Jurkat, Clone E6-1 (cell line): ENCODE data around the gene TMED9. TPM values are rescaled to one million over a fixed set of nuclear protein-coding genes. Genes with fewer than 3 reads are reported as not detected.
"Not testable (repeated sequence)": the region's sequence is repeated elsewhere in the genome, so short reads cannot be mapped to it uniquely, and the experiment has no call there.

Source experiments
- DNase-seq: peaks from one replicate; pipeline ENCODE4 v3.0.0-alpha.2; 2011; ENCODE audit warnings: low read depth, low spot score
- H3K4me3 ChIP-seq: 2 replicates; pipeline ENCODE4 v1.5.1; 2011; ENCODE audit warnings: mild to moderate bottlenecking, low read length, control low read depth, moderate library complexity
- polyA plus RNA-seq: library from polyadenylated mRNA; unstranded; fragments of >200 nt; gene quantifications from one replicate; pipeline ENCODE4 v1.2.1, GENCODE V29; 2012; ENCODE audit warnings: missing spikeins; ENCODE audit not compliant: insufficient read length, insufficient read depth

TMED9 gene
- 112 TPM for polyA plus RNA-seq

DNA sequence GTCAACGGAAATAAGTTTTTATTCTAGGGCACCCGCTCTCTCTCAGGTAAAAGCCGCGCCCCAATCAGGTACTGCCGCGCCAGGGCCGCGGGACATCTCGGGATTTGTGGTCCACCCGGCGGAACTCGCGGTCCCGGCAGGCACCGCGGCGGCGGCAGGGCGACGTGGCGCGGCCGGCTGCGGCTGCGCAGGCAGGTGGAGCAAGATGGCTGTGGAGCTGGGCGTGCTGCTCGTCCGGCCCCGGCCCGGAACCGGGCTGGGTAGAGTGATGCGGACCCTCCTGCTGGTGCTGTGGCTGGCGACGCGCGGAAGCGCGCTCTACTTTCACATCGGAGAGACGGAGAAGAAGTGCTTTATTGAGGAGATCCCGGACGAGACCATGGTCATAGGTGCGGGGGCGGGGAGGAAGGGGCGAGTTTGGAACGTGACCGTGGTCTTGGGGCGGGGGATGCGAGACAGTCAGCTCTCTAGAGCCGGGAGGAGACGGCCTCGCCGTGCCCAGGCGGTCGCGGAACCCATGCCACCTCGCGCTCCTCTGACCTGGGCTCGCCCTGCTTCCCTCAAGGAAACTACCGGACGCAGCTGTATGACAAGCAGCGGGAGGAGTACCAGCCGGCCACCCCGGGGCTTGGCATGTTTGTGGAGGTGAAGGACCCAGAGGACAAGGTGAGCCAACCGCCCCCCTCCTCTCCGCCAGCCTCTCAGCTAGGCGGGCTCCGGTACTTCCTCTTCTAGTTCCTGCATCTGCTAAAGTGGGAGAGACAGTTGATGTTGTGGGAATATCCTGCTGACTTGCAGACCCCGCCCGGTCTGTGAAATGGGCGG is at the start of gene TMED9:
TMED9 (plus strand) TSS at position 194 of the 825 bp plus-strand sequence; CDS start at position 206, 12 bp downstream.
- DNase-seq = peak; percentile 67
- peak within 1 kb of the TSS; percentile 97 for H3K4me3 ChIP-seq

GRCh38 chr5:177542816-177543465 is 49.1 kb upstream of the TMED9 start:
- DNase-seq = no peak
- H3K4me3 ChIP-seq = no peak overlapping the region

DNA sequence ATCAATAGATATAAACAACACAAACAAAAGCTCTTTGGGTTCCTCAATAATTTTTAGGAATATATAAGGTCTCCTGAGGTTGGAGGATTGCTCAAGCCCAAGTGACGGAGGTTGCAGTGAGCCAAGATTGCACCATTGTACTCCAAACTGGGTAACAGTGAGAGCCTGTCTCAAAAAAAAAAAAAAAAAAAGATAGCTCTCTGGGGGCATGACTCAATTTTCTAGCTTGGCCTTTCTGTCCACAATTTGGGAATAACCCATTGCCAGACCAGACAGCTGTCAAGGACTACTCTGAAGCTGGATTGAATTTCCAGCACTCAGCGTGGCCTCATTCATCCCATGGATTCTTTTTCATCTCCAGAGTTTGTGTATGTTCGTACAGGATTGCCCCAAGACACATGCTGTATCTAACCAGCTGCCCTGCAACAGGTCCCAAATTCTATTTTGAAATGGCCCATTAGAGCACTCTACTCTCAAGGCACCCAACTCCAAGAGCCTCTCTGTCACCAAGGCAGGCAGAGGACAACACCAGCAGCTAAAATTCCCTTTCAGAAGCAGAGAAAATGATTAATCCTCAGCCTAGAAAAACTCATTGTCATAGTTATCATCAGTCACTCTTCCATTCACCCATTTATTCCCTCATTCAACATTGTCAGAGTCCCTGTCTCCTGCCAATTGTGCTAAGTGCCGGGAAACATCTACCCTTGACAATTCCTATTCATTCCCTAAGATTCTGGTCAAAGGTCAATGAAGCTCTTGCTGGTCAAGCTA is 46.3 kb upstream of the TMED9 start:
- H3K4me3 ChIP-seq = no peak overlapping the region
- no peak for DNase-seq

- no peak overlapping the region for H3K4me3 ChIP-seq
- DNase-seq = no peak
Measured at GRCh38 chr5:177546258-177546741, 45.7 kb upstream of the TMED9 start.

DNA sequence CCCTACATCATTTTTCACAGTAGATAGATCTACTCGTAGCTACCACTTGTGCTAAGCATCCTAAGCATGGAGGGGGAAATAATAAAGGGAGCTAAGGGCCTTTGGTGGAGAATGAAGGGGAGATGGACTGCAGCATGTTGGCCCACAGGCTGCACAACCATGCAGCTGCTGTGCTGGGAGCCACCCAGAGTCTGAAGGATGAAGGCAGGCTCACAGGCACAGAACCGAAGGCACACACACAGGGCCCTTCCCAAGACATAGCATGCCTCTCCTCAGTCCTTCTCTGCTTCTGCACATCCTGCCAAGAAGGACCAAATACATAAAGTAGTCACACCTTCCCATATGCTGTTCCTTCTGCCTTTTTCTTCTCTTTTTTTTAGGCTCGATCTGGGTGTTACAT is 44.3 kb upstream of the TMED9 start:
- DNase-seq = no peak
- H3K4me3 ChIP-seq = no peak overlapping the region

DNA sequence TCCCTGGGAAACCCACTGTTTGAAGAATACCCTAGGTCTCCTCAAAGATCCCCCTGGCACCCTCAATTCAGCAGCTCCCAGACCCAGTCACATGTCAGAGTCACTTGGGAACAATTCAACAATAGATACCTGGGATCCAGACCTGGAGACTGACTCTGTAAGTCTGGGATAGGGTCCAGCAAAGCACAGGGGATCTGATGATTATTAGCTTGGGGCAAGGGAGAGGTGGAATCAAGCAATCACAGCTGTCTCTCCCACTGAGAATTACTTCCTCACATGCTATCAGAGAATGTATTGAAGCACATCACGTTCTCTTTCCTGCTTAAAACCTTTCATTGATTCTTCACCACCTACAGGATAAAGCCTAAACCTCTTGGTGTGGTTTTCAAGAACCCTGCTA is 43.5 kb upstream of the TMED9 start:
- H3K4me3 ChIP-seq = no peak overlapping the region
- DNase-seq = no peak

DNA sequence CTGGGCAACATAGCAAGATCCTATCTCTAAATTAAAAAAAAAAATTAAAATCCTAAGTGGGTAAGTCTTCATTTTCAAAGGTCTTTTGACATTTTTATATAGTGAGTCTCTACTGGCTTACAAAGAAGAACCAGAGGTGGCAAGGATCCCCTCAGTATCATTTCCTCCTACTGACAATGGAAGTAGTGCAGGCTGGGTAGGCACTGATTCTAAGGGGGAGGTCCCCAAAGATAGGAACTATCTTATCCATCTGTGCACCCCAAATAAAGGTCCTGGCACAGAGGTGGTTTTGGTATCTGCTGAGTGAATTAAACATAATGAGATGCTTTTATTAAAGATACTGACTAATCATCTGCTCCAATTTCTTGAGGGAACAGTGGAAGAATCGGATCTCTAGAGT is 41.9 kb upstream of the TMED9 start:
- no peak overlapping the region for H3K4me3 ChIP-seq
- DNase-seq = no peak

DNA sequence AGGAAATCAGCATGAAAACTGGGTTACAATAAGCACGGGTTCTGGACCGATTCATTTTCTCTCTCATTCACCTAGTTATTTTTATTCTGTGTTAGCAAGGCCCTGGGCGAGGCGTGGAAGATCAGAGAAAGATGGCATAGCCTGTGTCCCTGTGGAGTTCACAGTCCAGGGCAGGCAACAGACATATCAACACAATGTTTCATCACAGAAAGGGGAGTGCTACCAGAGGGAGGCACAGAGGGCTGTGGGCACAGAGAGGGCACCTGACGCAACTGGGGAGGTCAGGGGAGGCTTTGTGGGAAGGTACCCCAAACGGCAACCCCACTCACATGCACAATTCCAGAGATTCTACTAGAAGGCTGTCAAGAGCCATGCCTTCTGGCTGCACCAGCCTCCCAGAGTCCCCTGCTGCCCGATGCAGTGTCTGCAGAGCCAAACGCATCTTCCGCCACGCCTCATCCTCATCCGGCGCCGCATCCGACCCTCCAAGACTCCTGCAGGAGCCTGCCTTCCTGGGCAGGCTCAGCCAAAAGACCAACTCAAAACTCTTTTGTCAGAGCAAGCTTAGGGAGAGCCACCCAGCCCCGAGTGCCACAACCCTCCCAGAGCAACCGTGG is 39.1 kb upstream of the TMED9 start:
- no peak for DNase-seq
- H3K4me3 ChIP-seq = peak overlapping the region; percentile 79

DNA sequence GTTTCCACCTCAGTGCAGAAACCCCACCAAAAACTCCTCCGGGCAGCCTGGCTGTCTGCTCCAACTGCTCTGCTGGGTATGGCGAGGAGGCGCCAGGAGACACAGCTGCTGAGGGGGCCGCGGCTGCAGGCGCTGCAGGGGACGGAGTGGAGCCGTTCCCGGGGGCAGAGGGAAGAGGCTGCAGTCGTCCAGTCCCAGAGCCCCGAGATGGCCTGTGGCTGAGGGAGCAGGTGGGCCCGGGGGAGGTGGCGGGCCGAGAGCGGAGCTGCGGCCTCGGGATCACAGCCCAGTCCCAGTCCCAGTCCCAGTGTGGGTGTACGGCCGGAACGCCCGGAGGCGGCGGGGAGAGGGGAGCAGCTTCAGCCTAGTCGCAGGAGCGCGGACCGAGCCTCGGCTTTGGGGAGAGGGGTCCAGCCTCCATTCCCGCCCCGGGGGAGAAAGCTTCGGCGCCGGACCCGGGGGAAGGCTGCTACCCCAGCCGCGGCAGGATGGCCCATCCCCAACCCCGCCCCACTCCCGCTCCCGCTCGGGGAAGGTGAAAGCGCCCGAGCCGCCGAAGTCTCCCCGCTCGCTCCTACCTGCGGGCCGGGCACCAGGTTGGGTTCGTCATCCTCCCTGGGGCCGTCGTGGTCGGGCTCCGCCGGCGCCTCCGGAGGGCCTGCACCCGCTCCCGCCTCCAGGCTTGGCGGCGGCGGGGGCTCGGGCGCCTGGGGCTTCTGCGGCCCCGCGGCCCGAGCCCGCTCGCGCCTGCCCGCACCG is 38.2 kb upstream of the TMED9 start:
- no peak for DNase-seq
- peak overlapping the region; percentile 79 for H3K4me3 ChIP-seq

- H3K4me3 ChIP-seq = peak within 1 kb of the TSS; percentile 79
- DNase-seq = peak; percentile 92
Measured at GRCh38 chr5:177554474-177555111, 37.4 kb upstream of the TMED9 start, which contains the start of gene FAM193B. Gene FAM193B, minus strand, starts transcription at chr5:177554563. Its CDS starts 105 bp downstream, at chr5:177554458.

- H3K4me3 ChIP-seq = peak overlapping the region; percentile 63; the same call in 1 of the 2 replicates
- no peak for DNase-seq
Measured at GRCh38 chr5:177555228-177555627, 36.8 kb upstream of the TMED9 start.

GRCh38 chr5:177555665-177556064 is 36.3 kb upstream of the TMED9 start:
- DNase-seq = no peak
- H3K4me3 ChIP-seq = no peak overlapping the region

GRCh38 chr5:177557041-177557647 is 34.9 kb upstream of the TMED9 start:
- no peak for DNase-seq
- H3K4me3 ChIP-seq = no peak overlapping the region

GRCh38 chr5:177557796-177558195 is 34.2 kb upstream of the TMED9 start:
- no peak overlapping the region for H3K4me3 ChIP-seq
- DNase-seq = no peak

DNA sequence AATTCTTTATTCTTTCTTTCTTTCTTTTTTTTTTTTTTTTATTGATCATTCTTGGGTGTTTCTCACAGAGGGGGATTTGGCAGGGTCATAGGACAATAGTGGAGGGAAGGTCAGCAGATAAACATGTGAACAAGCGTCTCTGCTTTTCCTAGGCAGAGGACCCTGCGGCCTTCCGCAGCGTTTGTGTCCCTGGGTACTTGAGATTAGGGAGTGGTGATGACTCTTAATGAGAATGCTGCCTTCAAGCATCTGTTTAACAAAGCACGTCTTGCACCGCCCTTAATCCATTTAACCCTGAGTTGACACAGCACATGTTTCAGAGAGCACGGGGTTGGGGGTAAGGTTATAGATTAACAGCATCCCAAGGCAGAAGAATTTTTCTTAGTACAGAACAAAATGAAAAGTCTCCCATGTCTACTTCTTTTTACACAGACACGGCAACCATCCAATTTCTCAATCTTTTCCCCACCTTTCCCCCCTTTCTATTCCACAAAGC is 32.5 kb upstream of the TMED9 start:
- not testable (repeated sequence) for H3K4me3 ChIP-seq, DNase-seq

DNA sequence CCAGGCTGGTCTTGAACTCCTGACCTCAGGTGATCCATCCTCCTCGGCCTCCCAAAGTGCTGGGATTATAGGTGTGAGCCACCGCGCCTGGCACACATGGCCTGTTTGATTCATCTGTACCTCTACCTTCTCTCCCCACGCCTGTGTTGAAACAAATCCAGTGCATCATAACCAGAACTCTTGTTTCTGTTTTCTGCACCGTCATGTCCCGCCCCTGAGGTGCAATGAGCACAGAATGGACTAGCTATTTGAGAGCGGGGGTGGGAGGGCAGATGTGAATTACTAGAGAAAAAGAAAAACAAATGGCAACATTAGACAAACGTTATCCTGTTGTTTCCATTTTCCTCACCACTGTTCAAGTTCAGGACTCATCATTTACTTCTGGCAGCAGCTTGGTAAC is 27.0 kb upstream of the TMED9 start:
- H3K4me3 ChIP-seq = no peak overlapping the region
- DNase-seq = no peak

DNA sequence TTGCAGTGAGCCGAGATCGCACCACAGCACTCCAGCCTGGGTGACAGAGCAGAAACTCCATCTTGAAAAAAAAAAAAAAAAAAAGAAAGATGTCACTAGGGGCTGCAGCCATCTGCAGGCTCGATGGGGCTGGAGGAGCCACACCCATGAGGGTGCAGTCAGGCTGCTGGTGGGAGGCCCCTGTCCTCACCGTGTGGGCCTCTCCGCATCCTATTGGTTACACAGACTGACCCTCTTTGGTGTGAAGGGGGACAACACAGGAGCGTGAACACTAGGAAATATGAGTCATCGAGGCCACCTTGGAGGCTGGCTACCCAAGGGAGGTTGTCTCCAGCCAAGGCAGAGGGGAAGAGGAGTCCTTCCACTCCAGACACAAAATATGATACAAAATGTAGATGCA is 23.7 kb upstream of the TMED9 start:
- no peak overlapping the region for H3K4me3 ChIP-seq
- DNase-seq = no peak
